Jurkat, Clone E6-1 (cell line): ENCODE data around the gene FGF14.

ENCODE experiments used
- DNase-seq: peaks from one replicate; pipeline ENCODE4 v3.0.0-alpha.2; 2011; ENCODE audit warnings: low read depth, low spot score
- H3K4me3 ChIP-seq: 2 replicates; pipeline ENCODE4 v1.5.1; 2011; ENCODE audit warnings: mild to moderate bottlenecking, low read length, control low read depth, moderate library complexity

FGF14 gene

DNA sequence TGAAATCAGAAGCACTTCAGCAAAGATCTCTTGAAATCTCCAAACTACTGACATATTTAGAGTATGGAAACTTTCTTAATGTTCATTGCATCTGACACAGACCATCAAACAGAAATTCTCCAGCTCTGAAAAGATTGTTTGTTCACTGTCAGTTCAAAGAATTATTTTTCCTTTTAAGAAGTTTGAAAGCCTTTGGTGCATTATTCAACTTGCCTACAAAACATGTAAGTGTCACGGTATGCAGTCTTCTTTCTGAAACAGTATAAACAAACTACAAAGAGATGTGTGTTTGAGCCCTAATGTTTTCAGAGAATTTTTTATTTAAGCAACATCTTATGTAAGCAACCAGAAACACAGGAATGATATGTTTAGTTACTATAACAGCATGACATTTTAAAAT lies 125.4 kb downstream of the FGF14 start:
- no peak for DNase-seq
- no peak overlapping the region for H3K4me3 ChIP-seq

DNA sequence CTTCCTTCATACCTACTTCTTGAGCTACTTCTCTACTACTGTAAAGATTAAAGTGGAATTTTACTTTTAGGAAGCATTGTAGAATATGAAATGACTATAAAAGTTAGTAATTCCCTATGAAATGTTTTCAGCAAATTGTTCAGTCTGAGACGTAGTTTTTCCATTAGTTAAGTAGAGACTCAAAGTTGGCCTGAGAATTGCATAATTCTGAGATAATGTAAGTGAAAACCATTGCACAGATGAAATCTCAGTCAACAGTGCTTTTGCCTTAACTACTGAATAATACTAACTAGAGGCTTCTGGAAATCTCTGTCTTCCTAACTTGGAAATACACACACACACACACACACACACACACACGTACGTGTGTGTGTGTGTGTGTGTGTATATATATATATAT lies 125.9 kb downstream of the FGF14 start:
- no peak overlapping the region for H3K4me3 ChIP-seq
- no peak for DNase-seq

DNA sequence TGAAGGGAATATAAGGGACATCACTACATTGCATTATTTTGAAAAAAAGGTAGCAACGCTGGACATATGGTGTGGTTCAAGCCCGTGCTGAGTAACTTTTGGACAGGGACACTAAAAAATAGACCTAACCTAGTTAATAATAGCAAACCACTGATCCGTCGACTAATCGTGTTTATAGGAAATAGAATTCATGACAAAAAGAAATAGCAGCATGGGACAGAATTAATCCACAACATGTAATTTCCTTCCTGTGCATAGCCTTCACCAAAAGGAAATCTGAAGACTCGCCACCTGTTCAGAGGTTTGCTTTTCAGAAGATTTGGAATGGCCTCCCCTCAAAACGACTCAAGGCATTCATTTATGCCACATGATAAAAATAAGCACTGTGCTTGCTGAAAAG lies 128.7 kb downstream of the FGF14 start:
- DNase-seq = no peak
- no peak overlapping the region for H3K4me3 ChIP-seq

DNA sequence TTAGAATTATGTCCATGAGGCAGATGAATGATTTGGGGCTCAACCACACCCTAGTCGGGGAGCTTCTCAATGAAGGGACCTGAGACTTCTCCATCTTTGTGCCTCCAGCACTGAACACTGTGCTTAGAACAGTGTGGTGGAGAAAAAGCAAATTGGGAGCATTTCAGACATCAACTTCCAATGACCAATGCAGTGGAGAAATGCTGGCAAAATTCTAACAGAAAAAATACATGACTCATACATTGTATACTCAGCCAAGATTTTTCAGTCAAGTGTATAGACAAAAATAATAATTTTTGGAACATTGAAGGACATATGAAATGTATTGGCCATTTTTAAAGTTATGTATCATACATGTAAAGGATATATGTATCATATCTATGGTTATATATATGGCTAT lies 134.7 kb downstream of the FGF14 start:
- H3K4me3 ChIP-seq = no peak overlapping the region
- no peak for DNase-seq

DNA sequence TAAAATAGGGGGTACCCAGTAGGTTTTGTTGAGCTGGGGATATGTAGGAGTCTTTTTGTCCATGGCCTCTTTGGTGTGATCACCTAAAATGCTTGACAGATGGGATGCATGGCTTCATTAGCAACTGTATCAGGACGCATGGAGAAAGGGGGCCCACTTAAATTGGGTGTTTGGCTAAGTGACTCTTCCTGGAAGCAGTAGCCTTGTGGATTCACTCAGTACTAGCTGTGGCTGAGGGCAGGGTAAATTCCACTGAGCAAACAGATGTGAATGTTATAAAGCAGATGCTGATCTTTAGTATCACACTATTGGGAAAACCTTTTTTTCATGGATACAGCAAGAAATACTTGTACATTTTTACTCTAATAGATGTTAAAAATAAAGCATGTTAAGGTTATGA lies 140.0 kb downstream of the FGF14 start:
- no peak for DNase-seq
- no peak overlapping the region for H3K4me3 ChIP-seq

DNA sequence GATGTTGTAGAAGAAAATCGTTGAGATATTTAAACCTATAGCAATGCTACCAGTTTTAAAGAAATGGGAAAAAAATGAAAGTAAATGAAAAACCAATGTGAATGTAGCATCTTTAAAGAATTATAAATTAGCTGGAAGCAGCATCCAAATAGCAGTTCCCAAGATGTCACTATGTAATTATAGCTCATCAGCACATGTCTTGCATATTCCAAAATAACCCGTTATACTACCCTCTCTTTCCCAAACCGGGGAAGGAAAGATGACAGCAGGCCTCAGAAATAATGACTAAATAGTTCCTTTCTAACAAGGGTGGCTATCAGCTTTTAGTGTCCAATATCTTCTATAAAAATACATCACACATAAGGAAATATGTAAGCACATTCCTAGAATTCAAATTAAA lies 140.5 kb downstream of the FGF14 start:
- DNase-seq = no peak
- H3K4me3 ChIP-seq = no peak overlapping the region

DNA sequence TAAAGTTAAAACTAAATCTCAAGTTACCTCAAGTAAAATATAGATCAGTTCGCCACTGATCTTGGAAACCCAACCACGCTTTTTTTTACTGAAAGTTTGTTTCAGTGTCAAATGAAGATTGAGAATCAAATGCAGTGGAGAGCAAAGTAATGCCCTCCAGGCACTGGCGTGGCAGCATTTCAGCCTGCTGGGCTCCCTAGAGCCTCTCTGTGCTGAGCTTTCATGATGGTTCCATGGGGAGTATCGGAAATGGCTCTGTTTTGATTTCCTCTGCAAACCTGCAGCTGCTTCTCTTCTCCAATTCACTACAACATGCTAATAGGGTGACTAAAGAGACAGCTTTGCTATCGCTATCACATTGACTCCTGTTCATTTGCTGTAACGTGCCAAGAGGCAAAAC lies 141.6 kb downstream of the FGF14 start:
- no peak for DNase-seq

DNA sequence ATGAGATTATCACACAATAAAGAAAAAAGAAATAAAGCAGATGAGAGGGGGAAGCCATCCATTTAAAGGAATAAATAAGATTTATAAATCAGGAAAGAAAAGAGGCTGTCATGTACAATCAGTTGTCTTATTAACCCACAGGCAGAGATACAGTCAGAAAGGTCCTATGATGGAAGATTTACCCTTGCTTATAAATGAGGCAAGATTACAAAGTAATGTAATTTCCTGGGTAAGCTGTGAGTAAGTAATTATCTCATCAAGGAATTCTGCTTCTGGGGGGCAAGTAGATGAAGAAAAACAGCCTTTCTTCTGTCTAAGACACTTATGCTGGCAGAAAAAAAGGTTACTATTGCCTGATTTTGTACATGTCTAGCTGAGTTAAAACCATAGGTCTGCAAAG lies 146.4 kb downstream of the FGF14 start:
- no peak for DNase-seq
- no peak overlapping the region for H3K4me3 ChIP-seq

More for the DNA sequence above, 141.6 kb downstream of the FGF14 start:
- H3K4me3 ChIP-seq = no peak overlapping the region

DNA sequence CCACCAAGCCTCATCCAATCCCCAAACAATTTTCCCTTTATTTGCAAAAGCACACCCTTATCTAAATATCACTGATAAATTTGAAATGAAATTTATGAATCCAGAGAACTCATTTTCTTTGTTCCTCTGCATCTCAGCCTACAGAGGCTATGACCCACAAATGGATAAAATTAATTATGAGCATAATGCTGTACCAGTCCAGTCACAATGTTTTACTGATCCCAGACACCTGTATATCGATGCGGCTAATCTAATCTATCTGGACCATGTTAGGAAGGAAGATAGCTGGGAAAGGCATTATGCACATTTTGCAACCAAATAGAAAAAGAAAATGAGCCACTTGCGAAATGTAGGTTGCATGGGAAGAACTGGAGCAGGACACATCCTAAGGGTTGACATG lies 150.0 kb downstream of the FGF14 start:
- no peak overlapping the region for H3K4me3 ChIP-seq
- DNase-seq = no peak

DNA sequence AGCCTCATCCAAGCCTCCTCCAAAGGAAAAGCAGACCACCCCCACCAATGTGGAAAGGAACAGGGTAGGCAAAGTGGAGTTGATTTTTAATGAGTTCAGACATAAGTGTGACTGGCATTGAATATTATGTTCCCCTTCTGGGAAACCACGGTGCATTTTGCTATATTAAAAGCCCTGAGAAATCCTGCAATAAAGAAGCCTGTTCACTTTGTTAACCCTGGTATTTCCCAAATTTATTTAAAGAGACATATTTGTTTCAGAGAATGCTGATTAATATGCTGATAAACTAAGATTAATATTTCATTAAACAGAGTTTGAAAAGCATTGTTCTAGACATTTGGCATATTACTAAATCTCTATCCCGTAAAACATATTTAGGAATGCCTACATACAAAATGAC lies 151.4 kb downstream of the FGF14 start:
- DNase-seq = no peak
- no peak overlapping the region for H3K4me3 ChIP-seq

DNA sequence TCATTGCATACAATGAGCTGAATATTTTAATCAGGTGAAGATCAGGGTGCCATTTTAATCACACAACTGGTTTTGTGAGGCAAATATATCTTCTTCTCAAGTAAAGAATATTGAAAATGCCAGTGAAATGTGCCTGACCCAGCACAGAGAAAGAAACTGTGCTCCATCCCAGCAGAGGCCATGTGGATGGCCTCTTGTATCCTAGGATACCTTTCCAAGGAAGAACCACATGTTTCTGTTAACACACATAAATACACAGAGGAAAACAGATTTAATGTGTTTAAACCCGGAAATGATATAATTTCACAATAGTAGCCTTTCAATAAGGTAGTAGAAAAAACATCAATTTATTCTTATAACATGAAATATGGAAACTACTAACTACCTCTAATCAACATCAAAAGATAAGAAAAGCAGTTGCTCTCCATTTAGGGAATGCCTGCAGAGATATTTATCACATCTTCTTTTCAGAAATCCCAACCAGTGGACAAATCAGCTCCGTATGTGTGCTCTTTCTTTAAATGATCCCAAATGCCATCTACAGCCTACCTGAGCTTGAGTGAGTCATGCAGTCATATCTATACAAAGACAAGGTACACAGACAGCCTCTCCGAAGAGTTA lies 157.1 kb downstream of the FGF14 start:
- H3K4me3 ChIP-seq = no peak overlapping the region
- DNase-seq = no peak

DNA sequence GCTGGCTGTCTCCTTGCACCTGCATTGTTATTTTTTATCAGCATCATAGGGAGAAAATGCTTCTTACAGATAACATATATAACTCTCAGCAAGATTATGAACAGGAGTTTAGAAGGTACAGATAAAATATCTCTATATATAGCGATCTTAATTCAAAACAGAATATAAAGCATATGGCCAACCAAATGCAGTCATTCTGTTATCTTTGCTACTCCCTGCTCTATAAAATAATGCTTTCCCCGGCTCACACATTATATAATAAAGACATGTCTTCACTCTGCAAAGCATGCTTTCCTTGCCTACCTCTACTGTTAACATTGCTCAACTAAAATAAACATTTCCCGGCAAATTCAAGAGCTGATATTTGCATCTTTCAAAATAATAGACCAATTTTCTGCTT lies 161.7 kb downstream of the FGF14 start:
- no peak for DNase-seq
- no peak overlapping the region for H3K4me3 ChIP-seq

DNA sequence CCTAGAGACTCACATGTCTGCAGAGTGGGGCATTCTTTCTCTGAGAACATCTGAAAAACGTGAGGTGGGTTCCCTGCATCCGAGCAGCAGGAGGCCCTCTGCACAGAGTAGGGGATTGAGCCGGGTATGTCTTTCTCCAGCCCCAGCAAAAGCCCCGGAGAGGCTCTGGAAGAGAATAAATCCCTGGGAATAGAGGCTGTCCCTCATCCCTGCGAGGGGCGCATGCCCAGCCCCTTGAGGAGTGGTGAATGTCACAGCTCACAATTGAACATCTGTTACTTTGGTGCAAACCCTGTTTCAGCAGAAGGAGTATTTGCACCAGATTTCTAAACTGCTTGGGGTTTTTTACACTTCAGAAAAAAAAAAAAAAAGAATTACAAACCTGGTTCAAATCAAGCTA lies 164.6 kb downstream of the FGF14 start:
- no peak overlapping the region for H3K4me3 ChIP-seq
- no peak for DNase-seq

DNA sequence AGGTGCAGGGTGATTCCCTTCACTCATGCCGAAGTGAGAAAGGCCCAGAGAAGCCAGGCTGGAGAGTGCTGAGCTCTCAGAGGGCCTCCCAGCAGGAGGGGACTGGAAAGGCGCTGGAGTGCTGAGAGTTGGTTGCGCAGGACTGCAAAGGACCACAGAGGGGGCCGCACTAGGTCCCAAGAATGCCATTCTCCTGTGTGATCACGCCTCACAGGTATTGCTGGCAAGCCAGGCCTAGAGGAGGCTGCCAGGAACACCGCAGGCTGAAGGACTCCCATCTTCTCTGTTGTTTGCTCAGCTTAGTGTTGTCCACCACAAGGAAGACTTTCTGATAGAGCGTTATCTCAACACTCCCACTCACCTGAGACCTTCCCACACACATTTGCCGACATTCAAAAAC lies 165.0 kb downstream of the FGF14 start:
- no peak overlapping the region for H3K4me3 ChIP-seq
- DNase-seq = no peak

DNA sequence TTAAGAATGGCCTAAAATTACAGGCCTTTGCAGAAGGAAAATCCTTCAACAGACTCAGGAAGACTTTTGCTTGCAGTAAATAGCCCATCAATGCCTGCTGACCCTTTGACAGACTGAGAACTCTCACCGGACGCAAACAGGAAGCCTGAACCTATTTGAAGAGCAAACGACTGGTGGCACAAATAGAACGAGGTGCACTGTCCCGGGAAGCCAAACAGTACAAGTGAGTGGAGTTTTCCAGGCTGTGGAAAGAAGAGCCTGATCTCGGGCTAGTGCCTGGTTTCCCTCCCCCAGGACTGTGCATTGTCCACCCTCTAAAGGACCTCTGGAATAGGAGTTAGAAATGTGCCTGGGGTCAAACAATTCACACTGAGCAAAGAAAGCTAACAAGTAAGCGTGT lies 165.5 kb downstream of the FGF14 start:
- DNase-seq = no peak
- H3K4me3 ChIP-seq = no peak overlapping the region

DNA sequence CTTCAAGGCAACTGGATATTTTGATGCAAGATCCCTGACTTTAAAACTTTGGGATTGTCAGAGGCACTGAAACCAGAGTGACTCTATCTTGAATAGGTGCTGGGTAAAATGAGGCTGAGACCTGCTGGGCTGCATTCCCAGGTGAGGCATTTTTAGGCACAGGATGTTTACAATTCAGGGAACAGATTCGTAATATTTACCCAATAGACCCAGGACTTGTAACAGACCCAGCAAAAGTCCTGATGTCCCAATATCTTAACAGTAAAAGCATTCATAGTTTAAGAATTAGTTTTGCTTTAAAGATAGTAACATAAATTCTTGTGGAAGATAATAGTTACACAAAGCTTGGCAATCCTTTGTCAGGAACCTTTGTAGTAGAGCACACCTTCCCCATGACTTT lies 166.2 kb downstream of the FGF14 start:
- no peak overlapping the region for H3K4me3 ChIP-seq
- no peak for DNase-seq

DNA sequence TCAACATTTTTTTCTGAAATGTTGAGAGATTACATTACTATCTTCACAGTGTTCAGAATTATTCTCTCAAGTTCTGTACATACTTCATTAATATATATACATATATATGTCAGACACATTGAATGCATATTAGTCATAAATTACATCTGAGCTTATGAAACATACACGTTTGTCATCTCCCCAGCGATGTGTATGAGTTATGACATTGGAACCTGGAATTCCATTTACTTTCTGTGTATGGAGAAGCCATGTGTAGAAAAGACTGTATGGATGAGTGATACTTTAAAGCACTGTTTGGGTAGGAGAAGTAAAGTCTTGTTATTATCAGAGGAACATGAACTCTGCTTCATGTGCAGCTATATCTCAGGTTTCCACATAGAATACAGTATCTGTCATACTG lies 167.2 kb downstream of the FGF14 start:
- no peak for DNase-seq

DNA sequence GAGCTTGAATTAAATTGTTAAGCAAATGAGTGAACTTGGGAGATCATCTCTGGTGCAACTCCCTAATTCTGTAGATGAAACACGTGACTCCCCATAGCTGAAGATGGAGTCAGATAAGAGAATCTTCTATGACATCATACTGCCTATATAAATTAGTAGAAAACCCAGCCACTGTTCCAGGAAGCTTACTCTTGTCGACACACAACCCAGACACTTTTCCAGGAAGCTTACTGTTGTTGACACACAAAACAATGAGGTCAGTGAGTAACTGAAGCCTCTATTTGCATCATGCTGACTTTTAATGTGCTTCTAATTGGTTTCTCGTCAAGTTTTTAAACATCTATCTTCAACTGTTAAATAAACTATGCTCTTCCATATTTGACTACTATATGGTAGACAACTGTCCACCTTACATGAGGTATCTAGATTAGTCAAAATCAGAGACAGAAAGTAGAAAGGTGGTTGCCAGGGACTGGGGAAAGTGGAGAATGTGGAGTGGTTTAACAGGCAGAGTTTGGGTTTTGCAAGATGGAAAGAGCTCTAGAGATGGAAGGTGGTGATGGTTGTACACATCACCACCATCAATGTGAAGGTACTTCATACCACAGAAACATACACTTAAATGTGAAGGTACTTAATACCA lies 168.2 kb downstream of the FGF14 start:
- no peak for DNase-seq
- H3K4me3 ChIP-seq = no peak overlapping the region

More for the DNA sequence above, 167.2 kb downstream of the FGF14 start:
- no peak overlapping the region for H3K4me3 ChIP-seq

DNA sequence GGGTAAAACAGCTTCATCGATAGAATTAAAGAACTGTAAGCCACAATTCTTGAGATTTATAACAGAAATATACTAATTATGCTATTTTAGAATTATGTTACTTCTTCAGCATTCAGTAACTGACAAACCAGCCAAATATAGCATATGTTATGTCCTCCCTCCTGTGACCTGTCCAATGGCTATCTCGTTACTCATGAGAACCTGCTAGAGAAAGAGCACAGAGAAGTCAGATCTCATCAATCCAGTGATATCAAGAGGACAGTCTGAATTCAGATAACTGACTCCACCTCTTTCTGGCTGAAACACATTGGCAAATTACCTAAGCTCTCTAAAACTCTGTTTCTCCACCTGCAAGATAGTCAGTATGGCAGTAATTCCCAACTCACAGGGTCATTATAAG lies 170.4 kb downstream of the FGF14 start:
- no peak overlapping the region for H3K4me3 ChIP-seq
- DNase-seq = no peak

DNA sequence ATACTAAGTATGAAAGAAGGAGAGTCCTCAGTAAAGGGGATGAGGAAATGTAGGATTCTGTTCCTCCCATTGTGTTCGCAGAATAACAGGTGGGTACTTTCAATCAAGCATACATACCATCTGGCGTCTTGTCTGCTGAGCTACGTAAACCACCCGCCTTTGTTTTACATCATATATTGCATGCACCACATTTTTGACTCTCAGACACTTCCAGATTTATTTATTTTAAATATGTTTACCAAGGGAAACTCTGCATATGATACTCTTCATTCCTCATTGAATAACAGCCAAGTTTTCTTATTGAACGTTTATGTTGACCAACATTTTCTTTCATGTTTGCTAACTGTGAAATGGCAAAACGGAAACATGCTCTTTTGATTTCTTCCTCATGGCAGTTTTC lies 174.1 kb downstream of the FGF14 start:
- no peak for DNase-seq

DNA sequence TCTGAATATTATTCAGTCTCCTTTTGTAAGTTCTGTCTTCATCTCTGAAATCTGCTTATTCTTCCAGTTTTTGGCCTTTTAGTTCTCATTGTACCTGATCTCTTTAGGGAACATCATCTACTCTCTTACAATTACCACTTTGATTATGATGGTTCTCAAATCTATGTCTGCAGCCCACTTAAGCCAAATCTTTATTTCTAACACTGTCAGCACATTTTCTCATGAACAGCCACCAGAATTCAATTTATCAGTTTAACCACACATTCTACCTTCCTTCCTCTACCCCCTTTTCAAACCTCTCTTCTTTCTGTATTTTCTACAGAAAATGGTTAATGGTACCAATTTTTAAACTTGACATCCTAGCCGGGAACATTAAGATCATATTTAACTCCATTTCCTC lies 175.3 kb downstream of the FGF14 start:
- no peak overlapping the region for H3K4me3 ChIP-seq
- no peak for DNase-seq

More for the DNA sequence above, 174.1 kb downstream of the FGF14 start:
- H3K4me3 ChIP-seq = no peak overlapping the region
